ENCODE data around the gene SLC45A1. TPM values are rescaled to one million over a fixed set of nuclear protein-coding genes. Genes with fewer than 3 reads are reported as not detected.

The SLC45A1 gene
- total RNA-seq, 2 donors from 2014 or later = 0.65 to 0.70 TPM

GRCh38 chr1:8315573-8316475 lies 2.1 kb upstream of the SLC45A1 start:
- ATAC-seq = no peak
- Mint-ChIP-seq H3K27ac (peak overlapping the region; percentile 14), H3K27me3 (peaks cover 41% of the 10 kb centered on the region), H3K4me3 (peak overlapping the region; percentile 31), H3K4me1 (peaks cover 10% of the 10 kb centered on the region), H3K36me3 (ENCODE audit: low read depth) (no peaks in the 10 kb centered on the region)
- no peak for DNase-seq
- no peaks in the 10 kb centered on the region for H3K9me3 ChIP-seq (ENCODE audit: control insufficient read depth, low read length, poor library complexity, severe bottlenecking)

GRCh38 chr1:8318436-8318835 lies 522 bp downstream of the SLC45A1 start:
- Mint-ChIP-seq H3K4me1 (peaks cover 8% of the 10 kb centered on the region), H3K27ac (no peak overlapping the region), H3K4me3 (peak overlapping the region; percentile 84), H3K27me3 (peaks cover 35% of the 10 kb centered on the region), H3K36me3 (ENCODE audit: low read depth) (no peaks in the 10 kb centered on the region)
- no peak for DNase-seq
- peak; percentile 3 for ATAC-seq
- H3K9me3 ChIP-seq (ENCODE audit: control insufficient read depth, low read length, poor library complexity, severe bottlenecking) = no peaks in the 10 kb centered on the region

GRCh38 chr1:8321612-8322011 lies 3.7 kb downstream of the SLC45A1 start:
- ATAC-seq = no peak
- peaks cover 2% of the 10 kb centered on the region for H3K4me1 Mint-ChIP-seq
- DNase-seq = no peak
- H3K9me3 ChIP-seq (ENCODE audit: control insufficient read depth, low read length, poor library complexity, severe bottlenecking) = no peaks in the 10 kb centered on the region
- H3K4me3 Mint-ChIP-seq = no peak overlapping the region
- H3K27ac Mint-ChIP-seq = no peak overlapping the region
- H3K27me3 Mint-ChIP-seq = peaks cover 5% of the 10 kb centered on the region
- no peaks in the 10 kb centered on the region for H3K36me3 Mint-ChIP-seq (ENCODE audit: low read depth)

- H3K36me3 Mint-ChIP-seq (ENCODE audit: low read depth) = no peaks in the 10 kb centered on the region
- no peak overlapping the region for H3K4me3 Mint-ChIP-seq
- H3K4me1 Mint-ChIP-seq = no peaks in the 10 kb centered on the region
- H3K27ac Mint-ChIP-seq = no peak overlapping the region
- no peaks in the 10 kb centered on the region for H3K9me3 ChIP-seq (ENCODE audit: control insufficient read depth, low read length, poor library complexity, severe bottlenecking)
- ATAC-seq (no peak), DNase-seq (no peak)
- H3K27me3 Mint-ChIP-seq = no peaks in the 10 kb centered on the region
Observed at GRCh38 chr1:8323706-8324105, 5.8 kb downstream of the SLC45A1 start.

- H3K27ac Mint-ChIP-seq = no peak overlapping the region
- no peaks in the 10 kb centered on the region for H3K9me3 ChIP-seq (ENCODE audit: control insufficient read depth, low read length, poor library complexity, severe bottlenecking)
- H3K4me1 Mint-ChIP-seq = no peaks in the 10 kb centered on the region
- no peaks in the 10 kb centered on the region for H3K27me3 Mint-ChIP-seq
- H3K36me3 Mint-ChIP-seq (ENCODE audit: low read depth) = no peaks in the 10 kb centered on the region
- no peak for DNase-seq
- H3K4me3 Mint-ChIP-seq = no peak overlapping the region
- ATAC-seq = no peak
Observed at GRCh38 chr1:8324176-8324810, 6.4 kb downstream of the SLC45A1 start.

GRCh38 chr1:8325771-8326170 lies 7.9 kb downstream of the SLC45A1 start:
- ATAC-seq = no peak
- Mint-ChIP-seq H3K27ac (no peak overlapping the region), H3K27me3 (no peaks in the 10 kb centered on the region), H3K36me3 (ENCODE audit: low read depth) (no peaks in the 10 kb centered on the region), H3K4me3 (no peak overlapping the region), H3K4me1 (no peaks in the 10 kb centered on the region)
- no peak for DNase-seq
- H3K9me3 ChIP-seq (ENCODE audit: control insufficient read depth, low read length, poor library complexity, severe bottlenecking) = no peaks in the 10 kb centered on the region

- ATAC-seq (no peak), DNase-seq (no peak)
- H3K4me3 Mint-ChIP-seq = no peak overlapping the region
- no peak overlapping the region for H3K27ac Mint-ChIP-seq
- H3K4me1 Mint-ChIP-seq = no peaks in the 10 kb centered on the region
- H3K9me3 ChIP-seq (ENCODE audit: control insufficient read depth, low read length, poor library complexity, severe bottlenecking) = no peaks in the 10 kb centered on the region
- H3K27me3 Mint-ChIP-seq = no peaks in the 10 kb centered on the region
- H3K36me3 Mint-ChIP-seq (ENCODE audit: low read depth) = no peaks in the 10 kb centered on the region
Observed at GRCh38 chr1:8326265-8326664, 8.4 kb downstream of the SLC45A1 start.

GRCh38 chr1:8328271-8328670 lies 10.4 kb downstream of the SLC45A1 start:
- no peak overlapping the region for H3K27ac Mint-ChIP-seq
- DNase-seq = no peak
- H3K4me1 Mint-ChIP-seq = no peaks in the 10 kb centered on the region
- no peaks in the 10 kb centered on the region for H3K27me3 Mint-ChIP-seq
- H3K9me3 ChIP-seq (ENCODE audit: control insufficient read depth, low read length, poor library complexity, severe bottlenecking) = no peaks in the 10 kb centered on the region
- no peaks in the 10 kb centered on the region for H3K36me3 Mint-ChIP-seq (ENCODE audit: low read depth)
- no peak overlapping the region for H3K4me3 Mint-ChIP-seq
- no peak for ATAC-seq

GRCh38 chr1:8329439-8329838 lies 11.5 kb downstream of the SLC45A1 start:
- no peak overlapping the region for H3K4me3 Mint-ChIP-seq
- H3K27me3 Mint-ChIP-seq = no peaks in the 10 kb centered on the region
- DNase-seq (no peak), ATAC-seq (no peak)
- H3K27ac Mint-ChIP-seq = no peak overlapping the region
- no peaks in the 10 kb centered on the region for H3K9me3 ChIP-seq (ENCODE audit: control insufficient read depth, low read length, poor library complexity, severe bottlenecking)
- no peaks in the 10 kb centered on the region for H3K4me1 Mint-ChIP-seq
- no peaks in the 10 kb centered on the region for H3K36me3 Mint-ChIP-seq (ENCODE audit: low read depth)

GRCh38 chr1:8329858-8330257 lies 11.9 kb downstream of the SLC45A1 start:
- Mint-ChIP-seq H3K4me1 (no peaks in the 10 kb centered on the region), H3K4me3 (no peak overlapping the region), H3K27me3 (no peaks in the 10 kb centered on the region), H3K36me3 (ENCODE audit: low read depth) (no peaks in the 10 kb centered on the region), H3K27ac (no peak overlapping the region)
- ATAC-seq (no peak), DNase-seq (no peak)
- no peaks in the 10 kb centered on the region for H3K9me3 ChIP-seq (ENCODE audit: control insufficient read depth, low read length, poor library complexity, severe bottlenecking)

- ATAC-seq = no peak
- DNase-seq = no peak
- Mint-ChIP-seq H3K27ac (no peak overlapping the region), H3K36me3 (ENCODE audit: low read depth) (no peaks in the 10 kb centered on the region), H3K4me1 (no peaks in the 10 kb centered on the region), H3K27me3 (no peaks in the 10 kb centered on the region), H3K4me3 (no peak overlapping the region)
- no peaks in the 10 kb centered on the region for H3K9me3 ChIP-seq (ENCODE audit: control insufficient read depth, low read length, poor library complexity, severe bottlenecking)
Observed at GRCh38 chr1:8330271-8331125, 12.6 kb downstream of the SLC45A1 start.

- no peaks in the 10 kb centered on the region for H3K4me1 Mint-ChIP-seq
- no peaks in the 10 kb centered on the region for H3K27me3 Mint-ChIP-seq
- H3K9me3 ChIP-seq (ENCODE audit: control insufficient read depth, low read length, poor library complexity, severe bottlenecking) = no peaks in the 10 kb centered on the region
- ATAC-seq (no peak), DNase-seq (no peak)
- no peak overlapping the region for H3K27ac Mint-ChIP-seq
- H3K4me3 Mint-ChIP-seq = no peak overlapping the region
- peaks cover 2% of the 10 kb centered on the region for H3K36me3 Mint-ChIP-seq (ENCODE audit: low read depth)
Observed at GRCh38 chr1:8332806-8333205, 14.9 kb downstream of the SLC45A1 start.
